GM19438 (cell line): ENCODE results near the gene OR1K1.
"Not testable (repeated sequence)": the region's sequence is repeated elsewhere in the genome, so short reads cannot be mapped to it uniquely, and the experiment has no call there.

ENCODE experiments used
- ATAC-seq: cut with Tn5 transposase; IDR thresholded peaks from one replicate; pipeline ENCODE4 v1.9.1; 2021; ENCODE audit warnings: low read depth; ENCODE audit not compliant: unreplicated experiment

Gene OR1K1

DNA sequence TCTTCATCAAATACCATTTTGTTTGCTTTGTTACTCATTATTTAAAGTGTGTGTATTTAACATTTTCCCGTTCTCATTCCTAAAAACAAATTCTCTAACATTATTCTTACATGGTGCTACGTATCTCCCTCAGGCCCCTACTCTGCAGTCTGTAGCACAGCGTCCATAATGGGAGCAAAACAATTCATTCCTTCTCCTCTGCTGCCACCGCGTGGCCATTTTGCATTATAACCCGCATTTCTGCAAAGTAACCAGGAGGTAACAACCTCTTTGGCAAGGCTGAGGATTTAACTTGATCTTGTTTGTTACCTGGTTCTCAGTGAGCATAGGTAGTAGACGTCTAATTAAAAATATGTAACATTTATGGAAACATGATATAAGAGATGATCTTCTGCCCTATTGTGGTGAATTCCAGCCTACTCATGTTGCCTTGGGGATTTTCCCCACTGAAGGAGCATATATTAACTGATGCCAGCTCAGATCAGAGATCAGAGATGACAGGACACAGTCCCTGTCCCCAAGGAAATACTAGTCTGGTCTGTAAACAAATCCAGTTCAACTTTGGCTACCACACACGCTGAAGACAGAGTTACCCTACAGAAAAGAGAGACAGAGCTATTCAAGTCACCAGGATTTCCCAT is 10.5 kb downstream of the OR1K1 start:
- ATAC-seq = no peak

DNA sequence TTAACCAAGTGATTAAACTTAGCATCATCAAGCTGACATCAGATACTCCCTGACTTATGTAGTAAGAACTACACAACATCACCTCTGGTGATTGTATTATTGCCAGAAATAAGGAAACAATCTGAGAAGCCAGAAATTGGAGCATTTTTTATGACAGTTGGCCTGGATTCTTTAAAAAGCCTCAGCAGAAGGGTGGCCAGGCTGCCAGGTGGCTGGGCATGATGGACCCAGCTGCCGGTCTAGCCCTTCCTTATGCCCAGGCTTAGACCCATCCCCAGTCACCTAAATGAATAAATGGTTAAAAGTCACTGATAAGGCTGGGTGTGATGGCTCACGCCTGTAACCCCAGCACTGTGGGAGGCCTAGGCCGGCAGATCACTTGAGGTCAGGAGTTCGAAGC is 12.8 kb downstream of the OR1K1 start:
- no peak for ATAC-seq

DNA sequence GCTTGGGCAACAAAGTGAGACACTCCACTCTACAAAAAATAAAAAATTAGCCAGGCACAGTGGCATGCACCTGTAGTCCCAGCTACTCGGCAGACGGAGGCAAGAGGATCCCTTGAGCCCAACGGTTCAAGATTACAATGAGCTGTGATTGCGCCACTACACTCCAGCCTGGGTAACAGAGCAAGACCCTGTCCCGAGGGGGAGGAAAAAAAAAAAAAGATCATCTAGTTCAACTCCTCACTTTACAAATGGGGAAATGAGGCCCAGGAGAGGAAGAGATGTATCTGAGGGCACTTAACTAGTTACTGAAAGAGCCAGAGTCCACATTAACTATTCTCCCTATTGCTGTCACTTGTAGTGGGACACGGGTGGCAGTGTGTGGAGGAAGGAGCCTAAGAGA is 14.6 kb downstream of the OR1K1 start:
- no peak for ATAC-seq

DNA sequence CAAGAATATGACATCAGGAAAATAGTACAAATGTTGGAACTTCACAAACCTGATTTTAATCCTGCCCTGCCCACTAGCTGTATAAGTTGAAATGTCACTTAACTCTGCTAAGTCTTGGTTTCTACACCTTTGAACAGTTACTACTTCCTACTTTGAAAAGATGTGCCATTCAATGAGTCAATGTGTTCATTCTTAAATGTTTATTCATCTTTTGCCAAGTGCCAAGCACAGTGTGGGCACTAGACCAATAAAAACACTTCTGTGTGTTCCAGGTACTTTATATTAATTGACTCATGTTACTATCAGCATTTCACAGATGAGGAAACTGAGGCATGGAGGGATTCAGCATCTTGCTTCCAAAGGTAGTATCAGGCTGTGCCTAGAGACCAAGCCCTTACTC is 15.6 kb downstream of the OR1K1 start:
- no peak for ATAC-seq

DNA sequence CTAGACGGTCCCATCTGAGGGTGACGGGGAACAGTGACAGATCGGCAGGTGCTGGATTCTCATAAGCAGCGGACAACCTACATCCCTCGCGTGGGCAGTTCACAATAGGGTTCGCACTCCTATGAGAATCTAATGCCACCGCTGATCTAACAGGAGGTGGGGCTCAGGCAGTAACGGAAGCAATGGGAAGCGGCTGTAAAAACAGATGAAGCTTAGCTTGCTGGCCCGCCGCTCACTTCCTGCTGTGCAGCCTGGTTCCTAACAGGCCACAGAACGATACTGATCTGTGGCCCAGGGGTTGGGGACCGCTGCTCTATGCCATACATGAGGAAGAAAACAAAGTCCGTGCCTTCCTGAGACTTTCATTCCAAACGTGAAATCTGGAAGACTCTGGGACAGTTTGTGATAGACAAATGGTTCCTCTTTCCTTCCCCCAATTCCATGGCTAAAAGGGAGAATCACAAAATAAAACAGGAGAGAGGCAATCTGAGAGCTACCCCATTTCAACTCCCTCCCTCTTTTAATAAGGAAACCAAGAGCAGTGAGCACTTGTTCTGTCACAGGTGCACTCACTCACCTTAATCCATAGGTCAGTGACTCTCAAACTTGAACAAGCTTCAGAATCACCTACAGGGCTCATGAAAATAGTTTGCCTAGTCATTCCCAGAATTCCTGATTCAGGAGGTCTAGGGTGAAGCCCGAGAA is 16.4 kb downstream of the OR1K1 start:
- ATAC-seq = no peak

DNA sequence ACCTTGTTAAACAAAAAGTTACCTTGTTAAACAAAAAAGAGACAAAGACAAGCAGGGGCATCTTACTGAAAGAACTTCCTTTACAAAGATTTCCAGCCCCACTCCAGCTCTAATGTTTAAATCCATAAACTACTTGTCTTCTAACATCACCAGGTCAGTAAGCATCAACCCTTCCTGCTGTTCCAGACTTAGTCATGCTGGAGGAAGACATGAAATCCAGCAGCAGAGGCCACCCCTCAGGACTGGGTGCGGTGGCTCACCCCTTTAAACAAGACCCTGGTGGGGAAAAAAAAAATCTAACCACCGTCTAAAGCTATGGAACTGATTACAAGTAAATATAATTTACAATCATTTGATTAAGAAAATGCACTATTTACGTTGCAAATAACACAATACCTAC is 19.4 kb downstream of the OR1K1 start:
- ATAC-seq = no peak

DNA sequence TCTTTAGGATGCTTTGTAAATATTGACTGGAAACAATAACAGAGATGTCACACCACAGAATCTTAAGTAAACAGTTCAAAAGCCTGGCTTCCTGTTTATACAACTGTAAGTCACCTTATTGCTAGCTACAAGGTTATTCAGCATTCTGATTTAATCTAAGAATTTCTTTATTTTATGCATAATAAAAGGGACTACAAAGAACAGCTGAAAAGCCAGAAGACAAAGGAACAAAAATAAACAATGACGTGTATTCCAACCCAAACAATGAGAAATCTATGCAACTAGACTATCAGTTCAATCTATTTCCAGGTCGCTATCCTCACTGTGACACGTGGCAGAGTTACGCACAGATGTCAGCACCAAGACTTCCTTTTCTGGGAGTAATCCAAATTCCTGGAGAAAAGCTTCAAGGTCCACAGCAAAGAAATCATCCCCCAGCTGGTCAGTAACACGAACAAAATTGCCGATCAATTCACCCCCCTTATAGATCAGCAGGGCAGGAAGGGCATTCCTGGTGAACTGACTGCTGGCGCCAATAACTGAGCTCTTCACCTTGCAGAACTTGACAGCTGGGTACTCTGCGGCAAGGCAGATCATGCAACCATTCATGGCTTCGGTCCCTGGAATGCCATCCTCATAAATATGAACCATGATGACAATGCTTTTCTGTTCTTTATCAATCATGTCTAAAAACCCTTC is 20.0 kb downstream of the OR1K1 start:
- ATAC-seq = no peak

DNA sequence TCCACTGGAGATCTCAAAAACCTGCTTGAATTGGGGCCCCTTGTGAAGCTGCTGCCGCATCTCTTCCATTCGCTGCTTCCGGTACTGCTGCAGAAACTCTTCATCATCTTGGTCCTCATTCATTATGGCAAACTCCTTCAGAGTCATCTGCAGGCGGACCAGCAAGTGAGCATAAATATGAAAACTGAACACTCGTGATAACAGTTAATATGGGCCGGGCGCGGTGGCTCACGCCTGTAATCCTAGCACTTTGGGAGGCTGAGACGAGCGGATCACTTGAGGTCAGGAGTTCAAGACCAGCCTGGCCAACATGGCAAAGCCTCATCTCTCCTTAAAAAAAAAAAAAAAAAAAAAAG is 20.5 kb downstream of the OR1K1 start:
- no peak for ATAC-seq

DNA sequence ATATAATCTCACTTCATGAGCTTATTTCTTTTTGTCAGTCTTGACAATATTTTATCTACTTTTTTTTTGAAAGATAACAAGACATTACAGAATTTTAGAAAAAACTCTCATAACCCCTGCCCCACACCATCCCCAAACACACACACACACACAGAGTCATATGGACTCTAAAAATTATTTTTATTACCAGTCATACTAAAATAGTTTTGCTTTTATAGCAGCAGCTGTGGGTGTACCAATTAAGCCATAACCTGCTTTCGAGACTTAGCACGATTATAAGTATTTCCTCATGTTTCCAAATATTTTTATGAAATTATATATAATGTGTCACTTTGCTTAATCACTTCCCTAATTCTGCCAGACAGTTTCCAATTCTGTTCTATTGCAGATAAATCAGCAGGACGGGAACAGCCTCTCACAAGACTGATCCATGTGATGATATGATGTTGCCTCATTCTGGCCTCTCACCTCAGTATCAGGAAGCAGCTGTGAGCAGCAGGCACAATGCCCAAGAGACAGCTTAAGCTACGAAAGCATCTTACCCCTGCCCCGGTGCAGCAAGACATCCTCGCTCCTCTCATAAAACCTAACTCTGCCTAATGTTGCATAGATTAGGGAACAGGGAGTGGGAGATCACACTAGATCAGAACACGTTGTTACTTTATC is 21.5 kb downstream of the OR1K1 start:
- ATAC-seq = no peak

DNA sequence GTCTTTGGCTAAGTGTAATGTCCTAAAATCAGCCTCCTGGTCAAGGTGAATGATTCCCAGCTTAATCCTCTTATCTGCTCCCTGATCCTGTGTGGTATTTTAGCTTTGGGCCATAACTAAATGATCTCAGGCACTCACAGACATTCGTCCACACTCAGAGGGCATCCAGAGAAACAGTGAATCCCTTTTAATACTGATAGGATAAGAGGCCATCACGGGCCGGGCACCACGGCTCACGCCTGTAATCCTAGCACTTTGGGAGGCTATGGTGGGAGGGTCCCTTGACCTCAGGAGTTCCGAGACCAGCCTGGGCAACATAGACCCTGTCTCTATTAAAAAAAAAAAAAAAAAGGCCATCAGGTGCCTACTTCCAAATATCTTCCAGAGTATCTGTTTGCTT is 22.1 kb downstream of the OR1K1 start:
- ATAC-seq = no peak

DNA sequence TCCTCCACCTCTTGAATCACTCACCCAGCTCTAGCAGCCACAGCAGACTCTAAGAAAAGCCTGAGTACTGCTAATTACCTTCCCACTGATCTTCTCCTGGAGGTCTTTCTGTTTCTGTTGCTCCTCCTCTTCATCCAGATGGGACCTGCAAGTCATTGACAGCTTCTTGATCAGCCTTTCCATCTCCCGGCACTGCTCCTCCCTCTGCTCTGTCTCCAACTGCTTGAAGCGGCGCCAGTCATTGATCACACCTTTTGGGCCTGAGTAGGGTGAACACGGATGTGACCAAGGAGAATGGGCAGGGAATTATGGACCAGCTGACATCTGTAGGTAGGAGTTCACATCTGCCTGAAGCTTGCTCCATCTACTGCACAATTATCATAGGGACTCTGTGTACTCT is 23.0 kb downstream of the OR1K1 start:
- ATAC-seq = no peak

DNA sequence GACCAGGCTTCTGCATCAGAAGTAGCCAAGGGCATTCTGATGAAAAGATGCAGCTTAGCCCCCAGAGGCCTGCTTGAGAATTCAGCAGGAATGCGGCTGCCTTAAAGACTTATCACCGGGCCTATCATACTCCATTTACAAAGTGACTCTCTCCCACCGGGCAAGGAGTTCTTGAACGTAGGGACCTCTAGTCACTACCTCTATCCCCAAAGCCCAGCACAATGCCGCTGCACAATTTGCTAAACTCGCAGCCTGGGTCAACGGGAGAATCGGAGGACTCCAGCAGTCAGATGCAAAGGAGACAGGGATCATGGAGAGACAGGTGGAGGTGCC is 27.8 kb downstream of the OR1K1 start:
- peak; percentile 8 for ATAC-seq

DNA sequence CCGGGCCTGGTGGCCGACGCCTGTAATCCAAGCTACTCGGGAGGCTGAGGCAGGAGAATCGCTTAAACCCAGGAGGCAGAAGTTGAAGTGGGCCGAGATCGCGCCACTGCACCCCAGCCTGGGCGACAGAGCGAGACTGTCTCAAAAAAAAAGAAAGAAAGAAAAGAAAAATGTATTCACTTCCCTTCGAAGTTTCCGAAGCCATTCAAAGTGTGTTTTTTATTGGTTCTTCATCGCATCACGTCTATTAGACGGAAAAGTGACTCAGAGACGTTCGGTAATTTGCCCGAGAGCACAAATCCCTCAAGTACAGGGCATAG is 29.0 kb downstream of the OR1K1 start:
- not testable (repeated sequence) for ATAC-seq

DNA sequence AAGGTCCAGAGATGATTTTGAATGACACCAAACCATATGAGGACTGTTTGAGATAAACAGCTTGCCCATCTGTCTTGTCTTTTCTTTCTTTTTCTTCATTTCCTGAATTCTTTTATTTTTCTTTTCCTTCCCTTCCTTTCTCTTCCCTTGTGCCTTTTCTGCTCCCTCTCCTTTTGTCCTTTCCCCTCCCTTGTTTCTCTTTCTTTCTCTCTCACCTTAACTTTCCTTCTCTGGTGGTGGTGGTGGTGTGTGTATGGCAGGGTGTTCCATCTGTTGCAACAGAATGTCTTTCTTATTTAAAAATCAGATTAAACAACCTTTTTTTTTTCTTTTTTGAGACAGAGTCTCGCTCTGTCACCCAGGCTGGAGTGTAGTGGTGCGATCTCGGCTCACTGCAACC is 32.3 kb downstream of the OR1K1 start:
- no peak for ATAC-seq

DNA sequence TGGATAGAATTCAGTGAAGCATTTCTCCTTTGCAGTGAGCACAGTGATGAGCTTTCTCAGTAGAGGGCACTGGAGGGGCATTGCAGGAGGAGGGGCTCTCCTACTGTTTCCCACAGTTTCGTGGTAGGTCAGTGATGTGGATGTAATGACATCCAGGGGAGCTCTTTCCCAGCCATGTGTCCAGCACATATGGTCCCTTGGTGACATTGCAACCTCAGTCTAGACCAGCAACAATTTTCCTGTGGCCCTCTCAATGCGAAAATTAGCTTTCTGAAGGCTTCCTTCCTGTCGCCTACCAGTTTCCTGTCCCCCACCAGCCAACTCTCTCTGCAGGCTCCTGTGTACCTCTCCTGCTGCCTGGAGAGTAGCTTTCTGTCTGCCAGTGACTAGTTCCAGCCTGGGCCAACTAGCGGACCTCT is 35.4 kb downstream of the OR1K1 start:
- ATAC-seq = no peak

DNA sequence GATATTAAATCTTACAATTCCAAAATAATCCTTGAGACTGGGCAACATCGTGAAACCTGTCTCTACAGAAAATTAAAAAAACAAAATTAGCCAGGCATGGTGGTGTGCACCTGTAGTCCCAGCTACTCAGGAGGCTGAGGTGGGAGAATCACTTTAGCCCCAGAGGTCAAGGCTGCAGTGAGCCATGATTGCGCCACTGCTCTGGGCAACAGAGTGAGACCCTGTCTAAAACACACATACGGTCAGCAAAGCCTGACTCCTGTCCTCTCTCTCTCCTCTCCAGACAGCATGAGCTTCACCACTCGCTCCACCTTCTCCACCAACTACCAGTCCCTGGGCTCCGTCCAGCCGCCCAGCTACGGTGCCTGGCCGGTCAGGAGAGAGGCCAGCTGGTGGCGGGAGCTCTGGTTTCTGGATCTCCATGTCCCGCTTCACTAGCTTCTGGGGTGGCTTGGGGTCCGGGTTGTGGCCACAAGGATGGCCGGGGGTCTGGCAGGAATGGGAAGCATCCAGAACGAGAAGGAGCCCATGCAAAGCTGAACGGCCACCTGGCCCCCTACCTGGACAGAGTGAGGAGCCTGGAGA is 37.4 kb downstream of the OR1K1 start:
- ATAC-seq = no peak

DNA sequence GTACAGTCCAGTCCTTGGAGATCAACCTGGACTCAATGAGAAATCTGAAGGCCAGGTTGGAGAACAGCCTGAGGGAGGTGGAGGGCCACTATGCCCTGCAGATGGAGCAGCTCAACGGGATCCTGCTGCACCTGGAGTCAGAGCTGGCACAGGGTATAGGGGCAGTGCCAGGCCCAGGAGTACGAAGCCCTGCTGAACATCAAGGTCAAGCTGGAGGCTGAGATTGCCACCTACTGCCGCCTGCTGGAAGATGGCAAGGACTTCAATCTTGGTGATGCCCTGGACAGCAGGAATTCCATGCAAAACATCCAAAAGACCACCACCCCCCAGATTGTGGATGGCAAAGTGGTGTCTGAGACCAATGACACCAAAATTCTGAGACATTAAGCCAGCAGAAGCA is 38.5 kb downstream of the OR1K1 start:
- not testable (repeated sequence) for ATAC-seq

DNA sequence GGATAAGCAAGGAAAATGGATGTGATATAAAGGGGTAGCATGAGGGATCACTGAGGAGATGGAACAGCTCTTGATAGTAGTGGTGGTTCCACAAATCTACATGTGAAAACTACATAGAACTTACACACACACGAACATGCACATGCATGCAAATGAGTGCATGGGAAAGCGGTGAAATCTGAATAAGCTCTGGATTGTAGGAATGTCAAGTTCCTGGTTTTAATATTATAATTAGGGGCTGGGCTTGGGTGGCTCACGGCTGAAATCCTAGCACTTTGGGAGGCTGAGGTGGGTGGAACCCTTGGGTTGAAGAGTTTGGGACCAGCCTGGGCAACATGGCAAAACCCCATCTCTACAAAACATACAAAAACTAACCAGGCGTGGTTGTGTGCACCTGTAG is 41.6 kb downstream of the OR1K1 start:
- ATAC-seq = no peak

DNA sequence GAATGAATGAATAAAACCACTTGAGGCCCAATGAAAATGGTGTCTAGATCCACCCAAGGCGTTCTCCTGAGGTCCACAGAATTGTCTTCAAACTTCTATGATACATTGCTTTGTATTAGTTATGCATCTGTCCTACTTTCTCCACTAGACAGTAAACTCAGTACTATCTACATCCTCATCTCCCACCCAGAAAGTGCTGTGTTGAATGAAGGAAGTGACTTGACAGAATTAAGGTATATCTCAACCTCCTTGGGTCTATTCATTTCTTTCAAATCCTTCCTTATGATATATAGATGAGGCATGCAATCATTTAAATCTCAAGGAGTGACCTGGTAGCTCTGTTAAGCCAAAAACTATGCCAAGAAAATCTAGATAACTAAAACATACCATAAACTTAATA is 44.2 kb downstream of the OR1K1 start:
- ATAC-seq = no peak

DNA sequence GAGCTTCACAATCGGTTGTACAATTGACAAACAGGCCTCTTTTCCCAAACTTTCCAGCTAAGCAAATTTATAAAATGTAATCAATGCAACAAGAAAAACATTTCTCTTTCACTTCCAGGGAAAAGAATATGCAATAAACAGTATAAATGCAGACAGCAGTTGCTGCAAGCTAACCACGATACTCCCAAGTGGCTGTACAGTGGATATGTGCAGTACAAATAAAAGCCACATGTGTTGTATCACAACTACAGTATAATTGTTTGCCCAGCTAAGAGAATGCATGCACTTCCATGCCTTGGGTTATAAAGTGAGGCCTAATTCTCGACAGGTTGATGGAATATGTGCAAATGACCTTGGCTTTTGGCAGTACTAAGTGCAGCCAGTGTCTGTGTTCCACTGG is 45.2 kb downstream of the OR1K1 start:
- ATAC-seq = no peak

DNA sequence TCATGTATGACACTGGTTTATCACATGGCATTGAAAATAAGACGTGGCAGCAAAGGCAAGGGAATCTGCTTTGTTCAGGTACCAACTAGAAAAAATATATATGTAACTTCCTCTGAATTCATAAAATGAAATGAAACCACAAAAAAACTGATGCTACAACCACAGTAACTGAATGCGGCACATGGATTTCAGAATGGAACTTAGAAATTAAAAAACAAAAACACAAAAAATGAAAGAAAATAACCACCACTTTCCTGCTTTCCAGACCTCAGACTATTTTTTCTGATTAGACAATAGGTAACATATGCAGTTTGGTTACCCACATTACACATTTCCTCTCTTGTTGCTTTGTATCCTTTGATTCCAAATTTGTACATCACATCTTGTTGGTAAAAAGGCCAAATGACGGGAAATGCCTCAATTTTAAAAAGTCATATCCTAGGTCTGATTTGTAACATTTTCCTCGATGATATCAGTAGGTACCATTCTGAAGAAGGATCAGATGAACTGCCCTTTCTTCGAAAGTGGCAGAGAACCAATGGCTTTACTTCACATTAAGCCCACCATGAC is 46.5 kb downstream of the OR1K1 start:
- no peak for ATAC-seq
